Progenitor cell of endocrine pancreas (in vitro differentiated cells): Measurements from ENCODE around the gene CNTNAP2. TPM values are rescaled to one million over a fixed set of nuclear protein-coding genes. Genes with fewer than 3 reads are reported as not detected.

Experiments
- DNase-seq: peaks from one replicate; pipeline ENCODE4 v3.0.0; 2021; ENCODE audit warnings: low spot score; ENCODE audit not compliant: unreplicated experiment
- H3K27ac Mint-ChIP-seq: 2 replicates; pipeline ENCODE4 v1.8.0; 2021; ENCODE audit warnings: mild to moderate bottlenecking, moderate library complexity, mixed read lengths
- H3K27me3 Mint-ChIP-seq: 2 replicates; pipeline ENCODE4 v1.8.0; 2021; ENCODE audit warnings: mixed read lengths
- H3K36me3 Mint-ChIP-seq: 2 replicates; pipeline ENCODE4 v1.8.0; 2022; ENCODE audit warnings: mixed read lengths; ENCODE audit not compliant: insufficient read depth
- H3K4me1 Mint-ChIP-seq: 2 replicates; pipeline ENCODE4 v1.8.0; 2021; ENCODE audit warnings: low read depth, mixed read lengths
- H3K4me3 Mint-ChIP-seq: 2 replicates; pipeline ENCODE4 v1.8.0; 2021; ENCODE audit warnings: low read depth, mild to moderate bottlenecking, moderate library complexity, mixed read lengths
- H3K9me3 Mint-ChIP-seq: 2 replicates; pipeline ENCODE4 v1.8.0; 2021; ENCODE audit warnings: low read depth, mixed read lengths
- CTCF ChIP-seq: fragments of 200-600 bp; sonication (generic); IDR thresholded peaks from one replicate; pipeline ENCODE4 v1.5.0; 2021; ENCODE audit warnings: antibody characterized with exemption, mild to moderate bottlenecking; ENCODE audit not compliant: unreplicated experiment
- total RNA-seq: library from RNA; stranded (reverse); gene quantifications from 2 replicates; pipeline ENCODE4 v1.2.1, GENCODE V29; 2021

CNTNAP2 gene
- total RNA-seq, 1 donor from 2014 or later: 6.5 TPM

DNA sequence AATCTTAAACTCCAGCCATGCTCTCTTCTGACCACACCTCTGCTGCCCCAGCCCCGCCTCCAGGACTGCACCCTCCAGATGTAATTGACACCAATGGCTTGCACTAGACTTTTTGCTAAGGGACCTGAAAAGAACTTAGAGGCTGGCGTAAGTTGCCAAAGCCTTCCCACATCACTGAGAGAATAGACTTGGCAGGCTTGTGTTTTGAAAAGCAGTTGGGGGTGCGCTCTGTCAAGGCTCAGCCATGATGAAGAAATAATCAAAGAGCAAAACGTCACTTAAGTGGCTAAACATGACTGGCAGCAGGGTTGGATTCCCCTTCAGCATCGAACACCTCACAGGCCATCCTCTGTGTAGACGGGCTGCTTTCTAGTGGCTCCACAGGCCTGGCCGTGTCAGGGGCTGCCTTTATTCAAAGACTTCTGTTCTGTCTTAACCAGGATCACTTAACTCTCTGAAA, 2278.8 kb downstream of the CNTNAP2 start:
- Mint-ChIP-seq H3K4me1 (peaks cover 9% of the 10 kb centered on the region), H3K27ac (no peak overlapping the region), H3K4me3 (no peak overlapping the region), H3K9me3 (no peaks in the 10 kb centered on the region), H3K27me3 (peaks cover 3% of the 10 kb centered on the region), H3K36me3 (no peaks in the 10 kb centered on the region)
- no peak for TF ChIP-seq CTCF
- DNase-seq: no peak

DNA sequence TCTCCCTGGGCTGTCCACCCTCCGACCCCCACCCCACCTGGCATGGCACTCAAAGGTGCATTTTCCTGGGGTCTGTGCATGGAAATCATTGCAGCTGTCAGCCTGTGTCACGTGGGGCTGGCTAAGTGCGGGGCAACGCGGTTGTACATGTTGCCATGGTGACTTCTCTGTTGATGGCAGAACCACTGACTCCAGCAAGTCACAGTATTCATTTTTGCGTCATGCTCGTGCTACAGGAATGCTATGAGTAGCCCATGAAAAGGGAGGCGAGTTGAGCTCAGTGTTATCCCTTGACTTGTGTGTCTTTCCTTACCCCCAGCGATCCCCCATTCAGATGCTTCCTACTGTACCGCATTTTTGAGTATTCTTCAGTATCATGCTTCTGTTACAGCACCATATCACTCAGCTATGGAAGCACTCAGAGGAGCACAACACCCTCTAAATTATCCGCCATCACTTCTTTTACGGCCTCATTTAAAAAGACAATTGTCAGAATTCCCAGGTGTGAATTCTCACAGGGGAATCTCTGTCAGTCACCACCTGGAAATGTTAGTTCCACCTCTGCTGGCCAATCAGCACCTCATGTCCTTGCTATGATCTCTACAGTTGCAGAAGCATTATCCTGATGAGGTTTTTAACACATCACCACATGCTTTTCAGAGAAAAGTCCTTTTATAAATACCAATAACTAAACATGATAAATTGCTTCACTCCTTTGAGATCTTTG, 2279.6 kb downstream of the CNTNAP2 start:
- H3K36me3 Mint-ChIP-seq: no peaks in the 10 kb centered on the region
- H3K27ac Mint-ChIP-seq: no peak overlapping the region
- H3K4me3 Mint-ChIP-seq: no peak overlapping the region
- no peak for TF ChIP-seq CTCF
- H3K27me3 Mint-ChIP-seq: peaks cover 3% of the 10 kb centered on the region
- no peaks in the 10 kb centered on the region for H3K9me3 Mint-ChIP-seq
- peaks cover 9% of the 10 kb centered on the region for H3K4me1 Mint-ChIP-seq
- no peak for DNase-seq

DNA sequence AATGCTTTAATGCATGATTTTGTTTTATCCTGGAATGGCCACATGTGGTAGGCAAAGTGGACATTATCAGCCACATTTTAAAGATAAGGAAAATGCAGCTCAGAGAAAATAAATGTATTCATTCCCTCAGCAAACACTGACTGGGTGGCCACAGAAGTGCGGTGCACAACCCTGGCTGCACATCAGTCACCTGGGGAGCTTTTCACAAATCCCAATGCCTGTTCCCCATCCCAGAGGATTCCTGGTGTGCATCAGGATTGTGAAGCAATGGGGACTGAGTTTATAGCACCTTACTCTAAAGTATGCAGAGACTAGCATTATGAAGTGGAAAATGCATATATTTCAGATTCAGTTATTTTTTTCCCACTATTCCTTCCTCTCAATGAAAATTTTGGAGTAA, 2280.5 kb downstream of the CNTNAP2 start:
- Mint-ChIP-seq H3K36me3 (no peaks in the 10 kb centered on the region), H3K4me1 (peaks cover 10% of the 10 kb centered on the region), H3K4me3 (no peak overlapping the region), H3K9me3 (no peaks in the 10 kb centered on the region), H3K27ac (no peak overlapping the region), H3K27me3 (peaks cover 3% of the 10 kb centered on the region)
- no peak for TF ChIP-seq CTCF
- no peak for DNase-seq

- H3K9me3 Mint-ChIP-seq: no peaks in the 10 kb centered on the region
- H3K4me1 Mint-ChIP-seq: peaks cover 13% of the 10 kb centered on the region
- H3K36me3 Mint-ChIP-seq: no peaks in the 10 kb centered on the region
- no peak overlapping the region for H3K27ac Mint-ChIP-seq
- no peak for TF ChIP-seq CTCF
- no peak overlapping the region for H3K4me3 Mint-ChIP-seq
- H3K27me3 Mint-ChIP-seq: peaks cover 3% of the 10 kb centered on the region
- DNase-seq: no peak
These were observed 2280.9 kb downstream of the CNTNAP2 start for GRCh38 chr7:148397551-148397950.

DNA sequence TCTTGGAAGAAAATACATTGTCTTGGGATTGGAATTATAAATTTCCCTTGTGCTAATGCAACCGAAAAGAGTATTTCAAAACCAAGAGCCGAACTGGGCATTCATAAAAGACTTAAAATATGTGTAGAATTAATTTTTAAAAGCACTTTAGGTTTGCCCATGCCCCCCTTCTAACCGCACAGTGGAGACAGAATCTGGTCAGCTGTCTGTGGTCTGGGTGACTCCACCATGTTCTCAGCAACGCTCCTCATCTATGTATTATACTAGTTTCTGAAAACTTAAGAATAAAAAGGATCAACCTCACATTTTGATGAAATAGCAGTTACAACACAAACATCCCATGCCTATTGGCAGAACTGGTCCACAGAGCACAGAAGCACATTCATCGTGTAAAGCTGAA, 2281.4 kb downstream of the CNTNAP2 start:
- Mint-ChIP-seq H3K4me3 (no peak overlapping the region), H3K27ac (no peak overlapping the region), H3K4me1 (peaks cover 13% of the 10 kb centered on the region), H3K27me3 (peaks cover 3% of the 10 kb centered on the region), H3K9me3 (no peaks in the 10 kb centered on the region), H3K36me3 (no peaks in the 10 kb centered on the region)
- no peak for TF ChIP-seq CTCF
- DNase-seq: no peak
